H9 (cell line): ENCODE measurements around the gene SAMM50. TPM values are rescaled to one million over a fixed set of nuclear protein-coding genes. Genes with fewer than 3 reads are reported as not detected.

ENCODE experiments used
- DNase-seq: peaks from one replicate; pipeline ENCODE4 v3.0.0-alpha.2; 2017
- H2AFZ ChIP-seq: one replicate; pipeline ENCODE4 v1.6.1; 2013; ENCODE audit warnings: mild to moderate bottlenecking, low read length, control low read depth, moderate library complexity
- H2AK5ac ChIP-seq: 2 replicates; pipeline ENCODE4 v1.6.1; 2013; ENCODE audit warnings: low read length, control low read depth, mixed read lengths; ENCODE audit not compliant: insufficient read length
- H2BK120ac ChIP-seq: one replicate; pipeline ENCODE4 v1.6.1; 2013; ENCODE audit warnings: low read depth, mild to moderate bottlenecking, low read length, control low read depth, inconsistent platforms; ENCODE audit not compliant: poor library complexity, severe bottlenecking
- H2BK12ac ChIP-seq: 2 replicates; pipeline ENCODE4 v1.6.1; 2013; ENCODE audit warnings: low read length, control low read depth, mixed read lengths, low read depth; ENCODE audit not compliant: insufficient read length
- H2BK15ac ChIP-seq: 2 replicates; pipeline ENCODE4 v1.6.1; 2013; ENCODE audit warnings: low read depth, low read length, control low read depth
- H2BK20ac ChIP-seq: one replicate; pipeline ENCODE4 v1.6.1; 2013; ENCODE audit warnings: low read depth, mild to moderate bottlenecking, low read length, control low read depth, inconsistent platforms; ENCODE audit not compliant: poor library complexity, severe bottlenecking
- H2BK5ac ChIP-seq: 2 replicates; pipeline ENCODE4 v1.6.1; 2013; ENCODE audit warnings: low read length, control low read depth, mixed read lengths; ENCODE audit not compliant: insufficient read length
- H3K14ac ChIP-seq: 2 replicates; pipeline ENCODE4 v1.6.1; 2013; ENCODE audit warnings: low read length, control low read depth; ENCODE audit not compliant: insufficient read depth
- H3K18ac ChIP-seq: 2 replicates; pipeline ENCODE4 v1.6.1; 2013; ENCODE audit warnings: low read depth, mild to moderate bottlenecking, mixed read lengths, low read length, control low read depth; ENCODE audit not compliant: insufficient read length
- H3K23ac ChIP-seq: 2 replicates; pipeline ENCODE4 v1.6.1; 2013; ENCODE audit warnings: low read length, control low read depth, mixed read lengths, low read depth; ENCODE audit not compliant: insufficient read length
- H3K23me2 ChIP-seq: 2 replicates; pipeline ENCODE4 v1.6.1; 2013; ENCODE audit warnings: low read depth, mild to moderate bottlenecking, mixed read lengths, low read length, control low read depth; ENCODE audit not compliant: insufficient read length, poor library complexity, severe bottlenecking
- H3K27ac ChIP-seq: 2 replicates; pipeline ENCODE4 v1.5.1; 2013; ENCODE audit warnings: low read length, control low read depth, mixed read lengths, low read depth; ENCODE audit not compliant: insufficient read length
- H3K27me3 ChIP-seq: 2 replicates; pipeline ENCODE4 v1.6.1; 2013; ENCODE audit warnings: low read length, control low read depth, inconsistent platforms; ENCODE audit not compliant: insufficient read depth
- H3K4ac ChIP-seq: 2 replicates; pipeline ENCODE4 v1.6.1; 2013; ENCODE audit warnings: low read depth, mild to moderate bottlenecking, control low read depth, inconsistent platforms, low read length, moderate library complexity
- H3K4me1 ChIP-seq: 2 replicates; pipeline ENCODE4 v1.6.1; 2013; ENCODE audit warnings: low read length, control low read depth, inconsistent platforms; ENCODE audit not compliant: insufficient read depth
- H3K4me2 ChIP-seq: 2 replicates; pipeline ENCODE4 v1.6.1; 2013; ENCODE audit warnings: low read length, control low read depth, mixed read lengths; ENCODE audit not compliant: insufficient read length, insufficient read depth
- H3K56ac ChIP-seq: 2 replicates; pipeline ENCODE4 v1.6.1; 2013; ENCODE audit warnings: low read depth, mild to moderate bottlenecking, mixed read lengths, low read length, control low read depth; ENCODE audit not compliant: insufficient read length
- H3K79me1 ChIP-seq: 2 replicates; pipeline ENCODE4 v1.6.1; 2013; ENCODE audit warnings: low read depth, mild to moderate bottlenecking, moderate library complexity, low read length, control low read depth, inconsistent platforms; ENCODE audit not compliant: insufficient read depth, poor library complexity, severe bottlenecking
- H3K79me2 ChIP-seq: 2 replicates; pipeline ENCODE4 v1.6.1; 2013; ENCODE audit warnings: low read length, control low read depth, inconsistent platforms; ENCODE audit not compliant: insufficient read depth
- H3K9ac ChIP-seq: 2 replicates; pipeline ENCODE4 v1.6.1; 2013; ENCODE audit warnings: low read length, control low read depth, mixed read lengths; ENCODE audit not compliant: insufficient read length; ENCODE audit errors: extremely low read depth
- H3K9me3 ChIP-seq: one replicate; pipeline ENCODE4 v1.6.1; 2013; ENCODE audit warnings: low read depth, low read length, inconsistent platforms; ENCODE audit not compliant: control insufficient read depth
- H3T11ph ChIP-seq: one replicate; pipeline ENCODE4 v1.6.1; 2013; ENCODE audit warnings: mild to moderate bottlenecking, low read length, control low read depth, inconsistent platforms
- H4K20me1 ChIP-seq: one replicate; pipeline ENCODE4 v1.6.1; 2013; ENCODE audit not compliant: control insufficient read depth, insufficient read length, insufficient read depth
- H4K5ac ChIP-seq: 2 replicates; pipeline ENCODE4 v1.6.1; 2013; ENCODE audit warnings: low read depth, mild to moderate bottlenecking, mixed read lengths, low read length, control low read depth; ENCODE audit not compliant: insufficient read length
- H4K8ac ChIP-seq: replicated peaks from 2 replicates; pipeline ENCODE4 v1.6.1; 2013; ENCODE audit warnings: low read length, control low read depth, mixed read lengths, low read depth; ENCODE audit not compliant: insufficient read length
- H4K91ac ChIP-seq: 2 replicates; pipeline ENCODE4 v1.6.1; 2013; ENCODE audit warnings: low read depth, mild to moderate bottlenecking, moderate library complexity, mixed read lengths, low read length, control low read depth; ENCODE audit not compliant: insufficient read length
- H3K27ac Mint-ChIP-seq, 3 experiments: 2 replicates in 2 of 3; 3 replicates in 1 of 3; pipeline ENCODE4 v1.8.0; 2020 to 2021; ENCODE audit warnings: mixed read lengths in 3 of 3, mild to moderate bottlenecking in 1 of 3, moderate library complexity in 1 of 3
- H3K27me3 Mint-ChIP-seq: 2 replicates; pipeline ENCODE4 v1.8.0; 2021; ENCODE audit warnings: low read depth, mild to moderate bottlenecking, moderate library complexity, mixed read lengths
- H3K36me3 Mint-ChIP-seq, 3 experiments: 2 replicates in 2 of 3; 3 replicates in 1 of 3; pipeline ENCODE4 v1.8.0; 2020 to 2021; ENCODE audit warnings: low read depth in 3 of 3, mixed read lengths in 3 of 3; ENCODE audit not compliant: insufficient read depth in 1 of 3
- H3K4me1 Mint-ChIP-seq, 2 experiments: 2 replicates each; pipeline ENCODE4 v1.8.0; 2020; ENCODE audit warnings: mixed read lengths in 2 of 2
- H3K4me3 Mint-ChIP-seq, 2 experiments: 2 replicates in 1 of 2; 3 replicates in 1 of 2; pipeline ENCODE4 v1.8.0; 2020 to 2021; ENCODE audit warnings: mild to moderate bottlenecking in 2 of 2, mixed read lengths in 2 of 2, moderate library complexity in 1 of 2
- H3K9me3 Mint-ChIP-seq, 2 experiments: 2 replicates in 1 of 2; 3 replicates in 1 of 2; pipeline ENCODE4 v1.8.0; 2020; ENCODE audit warnings: mild to moderate bottlenecking in 2 of 2, mixed read lengths in 2 of 2, moderate library complexity in 1 of 2
- CTCF ChIP-seq: fragments of 200-600 bp; sonication (generic); conservative IDR thresholded peaks from 3 replicates; pipeline ENCODE4 v1.8.0; 2021; ENCODE audit warnings: antibody characterized with exemption, mild to moderate bottlenecking
- WGBS: extraction: QIAGEN DNeasy Blood & Tissue Kit; methylation state at CpG from one replicate; pipeline ENCODE4 v1.1.7; 2013; ENCODE audit warnings: missing lambda C conversion rate, low lambda C conversion rate, mixed read lengths; ENCODE audit not compliant: insufficient read length; ENCODE audit errors: extremely low coverage; 5-methylcytosine and 5-hydroxymethylcytosine counted together
- total RNA-seq: library from RNA; stranded (reverse); gene quantifications from 2 replicates; pipeline ENCODE4 v1.2.1, GENCODE V29; 2021

SAMM50 gene
- total RNA-seq, 1 experiment from 2014 or later, result 57.2 TPM

- Histone ChIP-seq H3K79me2 (no peaks in the 10 kb centered on the region), H4K91ac (no peak overlapping the region), H4K8ac (no peak overlapping the region), H3K14ac (no peak overlapping the region), H4K5ac (no peak overlapping the region), H2BK5ac (no peak overlapping the region), H3K4ac (no peak overlapping the region), H2AFZ (no peak overlapping the region), H3K9me3 (no peaks in the 10 kb centered on the region), H3K23me2 (no peaks in the 10 kb centered on the region), H3K9ac (no peak overlapping the region), H3K4me2 (no peak overlapping the region), H3K56ac (no peak overlapping the region), H2BK15ac (no peak overlapping the region), H3T11ph (no peak overlapping the region), H3K79me1 (no peaks in the 10 kb centered on the region), H2BK20ac (no peak overlapping the region), H3K27me3 (no peaks in the 10 kb centered on the region), H2BK120ac (no peak overlapping the region), H4K20me1 (no peaks in the 10 kb centered on the region), H2AK5ac (no peak overlapping the region), H3K4me1 (no peaks in the 10 kb centered on the region), H3K23ac (no peak overlapping the region), H3K18ac (no peak overlapping the region), H2BK12ac (no peak overlapping the region), H3K27ac (no peak overlapping the region)
- no peak for DNase-seq
- Mint-ChIP-seq H3K4me3 (no peak overlapping the region), H3K27me3 (no peaks in the 10 kb centered on the region), H3K36me3 (peaks cover 39 to 81% (median 68%) of the 10 kb centered on the region in 3 experiments; a peak in 6 of 7 replicates), H3K4me1 (no peaks in the 10 kb centered on the region), H3K9me3 (no peaks in the 10 kb centered on the region), H3K27ac (no peak overlapping the region)
- no CpG with 5 or more reads among the region's 8 CpGs for WGBS
- TF ChIP-seq CTCF, result no peak
Measured at GRCh38 chr22:43971112-43971511, 15.9 kb downstream of the SAMM50 start.
